GM12892 (cell line): Measurements from ENCODE around the gene LIN54.

Experiments
- POLR2A ChIP-seq: IDR thresholded peaks from 2 replicates; pipeline ENCODE4 v1.6.1; 2011; ENCODE audit warnings: low read depth, low read length, control low read depth
- TAF1 ChIP-seq: IDR thresholded peaks from 2 replicates; pipeline ENCODE4 v1.6.1; 2011; ENCODE audit warnings: low read depth, mild to moderate bottlenecking, control low read depth, low read length, borderline replicate concordance

GRCh38 chr4:82934441-82934840 is 76.2 kb downstream of the LIN54 start:
- TF ChIP-seq TAF1 (no peak), POLR2A (no peak)
